Gastroesophageal sphincter (tissue), 4 donors: ENCODE measurements around the gene REEP1. TPM values are rescaled to one million over a fixed set of nuclear protein-coding genes. Genes with fewer than 3 reads are reported as not detected.
A peak's percentile ranks its signal among the peaks of the same experiment; 100 is the strongest.

Experiments
- ATAC-seq: fragments of 150-250 bp; one replicate; pipeline ENCODE4 v1.9.1; 2016; ENCODE audit warnings: mild to moderate bottlenecking, moderate library complexity
- H3K27ac ChIP-seq, 4 donors: fragments of 200-600 bp; sonication (generic) in 3 of 4; 1 replicate in 3 of 4; 2 replicates in 1 of 4; pipeline ENCODE4 v1.5.1; 2016 to 2019
- H3K27me3 ChIP-seq: fragments of 200-600 bp; sonication (generic); one replicate; pipeline ENCODE4 v1.5.1; 2019
- H3K36me3 ChIP-seq, 2 donors: fragments of 200-600 bp; sonication (generic); one replicate each; pipeline ENCODE4 v1.5.1; 2019; ENCODE audit warnings: control low read depth in 1 of 2
- H3K4me1 ChIP-seq, 3 donors: fragments of 200-600 bp; sonication (generic); 1 replicate in 2 of 3; 2 replicates in 1 of 3; pipeline ENCODE4 v1.5.1; 2016 to 2019; ENCODE audit warnings: control low read depth in 2 of 3
- H3K4me3 ChIP-seq, 2 donors: fragments of 200-600 bp; sonication (generic); one replicate each; pipeline ENCODE4 v1.5.1; 2019; ENCODE audit warnings: mild to moderate bottlenecking in 1 of 2, moderate library complexity in 1 of 2
- H3K9me3 ChIP-seq, 3 donors: fragments of 200-600 bp; sonication (generic); one replicate each; pipeline ENCODE4 v1.5.1; 2017 to 2019; ENCODE audit warnings: control low read depth in 2 of 3
- CTCF ChIP-seq, 4 experiments: fragments of 200-600 bp in 2 of 4; fragments of 450-650 bp in 2 of 4; sonication (generic) in 1 of 4; IDR thresholded peaks; one replicate each; pipeline ENCODE4 v1.5.1; 2017 to 2019; ENCODE audit warnings: antibody characterized with exemption in 4 of 4, mild to moderate bottlenecking in 2 of 4, moderate library complexity in 2 of 4
- EP300 ChIP-seq: sonication (generic); formaldehyde crosslinking; IDR thresholded peaks from one replicate; pipeline ENCODE4 v1.6.1; 2017; ENCODE audit warnings: antibody characterized with exemption, mild to moderate bottlenecking
- POLR2A ChIP-seq, 2 donors: fragments of 450-650 bp; IDR thresholded peaks; one replicate each; pipeline ENCODE4 v1.6.1; 2017; ENCODE audit warnings: antibody characterized with exemption in 2 of 2, mild to moderate bottlenecking in 2 of 2, moderate library complexity in 1 of 2
- POLR2AphosphoS5 ChIP-seq: sonication (generic); formaldehyde crosslinking; IDR thresholded peaks from one replicate; pipeline ENCODE4 v1.6.1; 2017; ENCODE audit warnings: antibody characterized with exemption
- WGBS, 2 donors: methylation state at CpG; one replicate each; pipeline ENCODE4 v1.1.5; 2018; ENCODE audit warnings: low coverage in 1 of 2; 5-methylcytosine and 5-hydroxymethylcytosine counted together
- total RNA-seq, 4 donors: library from RNA; depleted of rRNA; stranded (reverse); fragments of >200 nt; gene quantifications; one replicate each; pipeline ENCODE4 v1.1.0, GENCODE V29; 2016

The REEP1 gene
- total RNA-seq, 4 donors from 2014 or later, result 22.9 to 107 (median 70.7) TPM

- Histone ChIP-seq H3K27me3 (no peaks in the 10 kb centered on the region), H3K4me3 (no peak overlapping the region), H3K36me3 (no peaks in the 10 kb centered on the region), H3K9me3 (no peaks in the 10 kb centered on the region), H3K27ac (no peak overlapping the region), H3K4me1 (peaks cover 8 to 88% (median 14%) of the 10 kb centered on the region in 3 donors)
- no peak for ATAC-seq
- TF ChIP-seq CTCF (IDR thresholded peaks at IDR 0.05) (no peak), POLR2AphosphoS5 (no peak), POLR2A (IDR thresholded peaks at IDR 0.05) (no peak), EP300 (no peak)
- 29 to 33% methylated on average over 3 of the region's 3 CpGs for WGBS, 2 donors
Measured at GRCh38 chr2:86293612-86294011, 43.8 kb downstream of the REEP1 start.

GRCh38 chr2:86292571-86293515, 44.6 kb downstream of the REEP1 start:
- no peaks in the 10 kb centered on the region for H3K9me3 ChIP-seq
- H3K4me1 ChIP-seq, result peaks cover 2 to 81% (median 9%) of the 10 kb centered on the region in 3 donors
- TF ChIP-seq POLR2AphosphoS5 (no peak), CTCF (IDR thresholded peaks at IDR 0.05) (no peak), EP300 (no peak), POLR2A (IDR thresholded peaks at IDR 0.05) (no peak)
- H3K27me3 ChIP-seq, result no peaks in the 10 kb centered on the region
- H3K36me3 ChIP-seq, result no peaks in the 10 kb centered on the region
- H3K27ac ChIP-seq, result peak overlapping the region in 2 of 4 donors; percentile 12 to 35
- 50 to 81% methylated on average over 3 to 6 of the region's 7 CpGs for WGBS, 2 donors
- no peak for ATAC-seq
- H3K4me3 ChIP-seq, result no peak overlapping the region

- TF ChIP-seq POLR2AphosphoS5 (no peak), EP300 (no peak), CTCF (IDR thresholded peaks at IDR 0.05) (no peak), POLR2A (IDR thresholded peaks at IDR 0.05) (no peak)
- Histone ChIP-seq H3K4me1 (peaks cover 0 to 65% (median 5%) of the 10 kb centered on the region in 3 donors), H3K27me3 (no peaks in the 10 kb centered on the region), H3K4me3 (no peak overlapping the region), H3K36me3 (no peaks in the 10 kb centered on the region), H3K27ac (peak overlapping the region in 3 of 4 donors; percentile 5 to 43 (median 33)), H3K9me3 (no peaks in the 10 kb centered on the region)
- 41 to 57% methylated on average over 3 to 4 of the region's 4 CpGs for WGBS, 2 donors
- ATAC-seq, result no peak
Measured at GRCh38 chr2:86291328-86291662, 46.1 kb downstream of the REEP1 start.

GRCh38 chr2:86290596-86291327, 46.7 kb downstream of the REEP1 start:
- TF ChIP-seq EP300 (no peak), POLR2AphosphoS5 (no peak), CTCF (IDR thresholded peaks at IDR 0.05) (no peak), POLR2A (IDR thresholded peaks at IDR 0.05) (no peak)
- Histone ChIP-seq H3K4me3 (no peak overlapping the region), H3K27ac (peak overlapping the region in 3 of 4 donors; percentile 5 to 43 (median 33)), H3K27me3 (no peaks in the 10 kb centered on the region), H3K4me1 (peaks cover 0 to 65% (median 5%) of the 10 kb centered on the region in 3 donors), H3K36me3 (no peaks in the 10 kb centered on the region), H3K9me3 (no peaks in the 10 kb centered on the region)
- 44 to 60% methylated on average over 2 of the region's 5 CpGs for WGBS, 2 donors
- peak; percentile 54 for ATAC-seq
